HG02885 (cell line): ENCODE data around the gene E2F2.

Source experiments
- ATAC-seq: cut with Tn5 transposase; IDR thresholded peaks from one replicate; pipeline ENCODE4 v1.9.1; 2021; ENCODE audit warnings: mild to moderate bottlenecking; ENCODE audit not compliant: unreplicated experiment, poor library complexity

The E2F2 gene

GRCh38 chr1:23563003-23563402 is 32.0 kb upstream of the E2F2 start:
- no peak for ATAC-seq

- ATAC-seq, result no peak
Measured at GRCh38 chr1:23562137-23562876, 31.3 kb upstream of the E2F2 start.

GRCh38 chr1:23561813-23562100 is 30.7 kb upstream of the E2F2 start:
- no peak for ATAC-seq

- ATAC-seq, result no peak
Measured at GRCh38 chr1:23561076-23561812, 30.2 kb upstream of the E2F2 start.

- ATAC-seq, result no peak
Measured at GRCh38 chr1:23559985-23560741, 29.1 kb upstream of the E2F2 start.

GRCh38 chr1:23559136-23559984 is 28.3 kb upstream of the E2F2 start, which contains the start of gene ID3:
Gene ID3 (minus strand): TSS chr1:23559501. CDS start chr1:23559426, 75 bp downstream.
- ATAC-seq, result peak; percentile 71

GRCh38 chr1:23558872-23559135 is 27.8 kb upstream of the E2F2 start:
- ATAC-seq, result no peak

GRCh38 chr1:23558140-23558871 is 27.3 kb upstream of the E2F2 start:
- ATAC-seq, result no peak

- ATAC-seq, result no peak
Measured at GRCh38 chr1:23557471-23558124, 26.6 kb upstream of the E2F2 start.

- no peak for ATAC-seq
Measured at GRCh38 chr1:23556635-23557470, 25.8 kb upstream of the E2F2 start.

- no peak for ATAC-seq
Measured at GRCh38 chr1:23555986-23556634, 25.1 kb upstream of the E2F2 start.

- no peak for ATAC-seq
Measured at GRCh38 chr1:23555270-23555985, 24.4 kb upstream of the E2F2 start.

GRCh38 chr1:23554481-23555269 is 23.6 kb upstream of the E2F2 start:
- peak; percentile 60 for ATAC-seq

- no peak for ATAC-seq
Measured at GRCh38 chr1:23554127-23554480, 23.1 kb upstream of the E2F2 start.

GRCh38 chr1:23553231-23554126 is 22.4 kb upstream of the E2F2 start:
- ATAC-seq, result no peak

GRCh38 chr1:23551849-23552248 is 20.8 kb upstream of the E2F2 start:
- no peak for ATAC-seq
